Natural killer cell (primary cell): ENCODE data around the gene TGFBI. TPM values are rescaled to one million over a fixed set of nuclear protein-coding genes. Genes with fewer than 3 reads are reported as not detected.

Experiments
- ATAC-seq, 3 donors: fragments of 150-1000 bp in 2 of 3; fragments of 200-7000 bp in 1 of 3; cut with Tn5 transposase; 1 replicate in 1 of 3; 2 replicates in 2 of 3; pipeline ENCODE4 v1.10.0; 2021; ENCODE audit warnings: mild to moderate bottlenecking in 2 of 3, moderate library complexity in 2 of 3
- DNase-seq, 2 donors: peaks; one replicate each; pipeline versions ENCODE4 v3.0.0 to v3.0.0-alpha.2; 2013 to 2021; ENCODE audit warnings: mixed read lengths in 1 of 2
- H3K27ac ChIP-seq: one replicate; pipeline ENCODE4 v1.5.1; 2013; ENCODE audit warnings: mild to moderate bottlenecking, low read length
- H3K27me3 ChIP-seq: one replicate; pipeline ENCODE4 v1.6.1; 2013; ENCODE audit warnings: low read length; ENCODE audit not compliant: control insufficient read depth, insufficient read depth
- H3K36me3 ChIP-seq: one replicate; pipeline ENCODE4 v1.6.1; 2013; ENCODE audit warnings: low read length; ENCODE audit not compliant: control insufficient read depth, insufficient read depth
- H3K4me1 ChIP-seq: one replicate; pipeline ENCODE4 v1.6.1; 2013; ENCODE audit warnings: low read length; ENCODE audit not compliant: control insufficient read depth, insufficient read depth
- H3K4me3 ChIP-seq: one replicate; pipeline ENCODE4 v1.5.1; 2013; ENCODE audit warnings: low read length
- H3K9me3 ChIP-seq: one replicate; pipeline ENCODE4 v1.6.1; 2013; ENCODE audit warnings: low read length; ENCODE audit not compliant: control insufficient read depth, insufficient read depth
- H3K27ac Mint-ChIP-seq, 2 donors: one replicate each; pipeline ENCODE4 v1.8.0; 2022; ENCODE audit warnings: mild to moderate bottlenecking in 2 of 2, mixed read lengths in 2 of 2, moderate library complexity in 1 of 2
- H3K27me3 Mint-ChIP-seq, 2 donors: one replicate each; pipeline ENCODE4 v1.8.0; 2022; ENCODE audit warnings: low read depth in 2 of 2, mixed read lengths in 2 of 2
- H3K36me3 Mint-ChIP-seq: one replicate; pipeline ENCODE4 v1.8.0; 2022; ENCODE audit warnings: mixed read lengths
- H3K4me1 Mint-ChIP-seq, 2 donors: one replicate each; pipeline ENCODE4 v1.8.0; 2022; ENCODE audit warnings: mixed read lengths in 2 of 2
- H3K4me3 Mint-ChIP-seq: one replicate; pipeline ENCODE4 v1.8.0; 2022; ENCODE audit warnings: mild to moderate bottlenecking, moderate library complexity, mixed read lengths
- H3K9me3 Mint-ChIP-seq, 2 donors: one replicate each; pipeline ENCODE4 v1.8.0; 2022; ENCODE audit warnings: mixed read lengths in 2 of 2
- WGBS: methylation state at CpG from one replicate; pipeline ENCODE4 v1.1.7; 2013; ENCODE audit warnings: missing lambda C conversion rate; ENCODE audit not compliant: insufficient coverage; 5-methylcytosine and 5-hydroxymethylcytosine counted together
- intact Hi-C: fragments of 100-400 bp; cut with micrococcal nuclease; formaldehyde crosslinking; loops from one replicate; pipeline ENCODE4 v1.14.2; 2022
- total RNA-seq, 4 donors: library from RNA; stranded (reverse); fragments of 120-200 nt in 1 of 4; gene quantifications; one replicate each; pipeline versions ENCODE4 v1.2.3 to v1.2.4, GENCODE V29; 2013 to 2022
- TF ChIP-seq, protein P1 (sequence below): fragments of 200-600 bp; IDR thresholded peaks from one replicate; pipeline ENCODE4 v1.8.0; 2022; ENCODE audit warnings: antibody characterized with exemption

TGFBI gene
- total RNA-seq, 3 donors from 2014 or later (not counting 1 experiment from before 2014, with no cell fraction given) = 6.7 to 19.6 (median 18.5) TPM

DNA sequence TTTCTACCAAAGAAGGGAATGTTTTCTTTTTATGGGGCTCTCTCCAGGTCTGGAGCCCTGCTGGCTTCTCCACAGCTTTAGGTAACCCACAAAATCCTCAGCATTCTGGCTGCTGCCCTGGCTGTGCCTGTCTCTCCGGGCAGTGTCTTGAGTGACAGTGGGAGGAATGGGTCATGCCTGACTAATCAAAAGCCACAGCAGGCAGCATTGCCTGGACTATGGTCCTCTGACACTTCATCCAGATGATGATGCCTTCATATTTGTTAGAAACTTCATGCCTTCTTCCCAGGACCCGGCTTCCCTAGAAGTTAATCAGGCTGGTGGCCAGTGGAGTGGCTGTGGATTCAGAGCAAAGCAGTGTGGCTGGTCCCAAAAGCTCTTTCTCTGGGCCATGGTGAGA is 32.2 kb upstream of the TGFBI start:
- no peaks in the 10 kb centered on the region for H3K27me3 ChIP-seq
- WGBS = 100% methylated on average over 2 of the region's 2 CpGs
- H3K27ac ChIP-seq = no peak overlapping the region
- peaks cover 7 to 38% of the 10 kb centered on the region in 2 donors for H3K27me3 Mint-ChIP-seq
- H3K4me1 ChIP-seq = no peaks in the 10 kb centered on the region
- no peak overlapping the region for H3K27ac Mint-ChIP-seq
- H3K36me3 Mint-ChIP-seq = no peaks in the 10 kb centered on the region
- H3K36me3 ChIP-seq = no peaks in the 10 kb centered on the region
- no peak overlapping the region for H3K4me3 ChIP-seq
- H3K9me3 ChIP-seq = no peaks in the 10 kb centered on the region
- no peaks in the 10 kb centered on the region for H3K9me3 Mint-ChIP-seq
- no peak overlapping the region for H3K4me3 Mint-ChIP-seq
- TF ChIP-seq, protein P1, sequence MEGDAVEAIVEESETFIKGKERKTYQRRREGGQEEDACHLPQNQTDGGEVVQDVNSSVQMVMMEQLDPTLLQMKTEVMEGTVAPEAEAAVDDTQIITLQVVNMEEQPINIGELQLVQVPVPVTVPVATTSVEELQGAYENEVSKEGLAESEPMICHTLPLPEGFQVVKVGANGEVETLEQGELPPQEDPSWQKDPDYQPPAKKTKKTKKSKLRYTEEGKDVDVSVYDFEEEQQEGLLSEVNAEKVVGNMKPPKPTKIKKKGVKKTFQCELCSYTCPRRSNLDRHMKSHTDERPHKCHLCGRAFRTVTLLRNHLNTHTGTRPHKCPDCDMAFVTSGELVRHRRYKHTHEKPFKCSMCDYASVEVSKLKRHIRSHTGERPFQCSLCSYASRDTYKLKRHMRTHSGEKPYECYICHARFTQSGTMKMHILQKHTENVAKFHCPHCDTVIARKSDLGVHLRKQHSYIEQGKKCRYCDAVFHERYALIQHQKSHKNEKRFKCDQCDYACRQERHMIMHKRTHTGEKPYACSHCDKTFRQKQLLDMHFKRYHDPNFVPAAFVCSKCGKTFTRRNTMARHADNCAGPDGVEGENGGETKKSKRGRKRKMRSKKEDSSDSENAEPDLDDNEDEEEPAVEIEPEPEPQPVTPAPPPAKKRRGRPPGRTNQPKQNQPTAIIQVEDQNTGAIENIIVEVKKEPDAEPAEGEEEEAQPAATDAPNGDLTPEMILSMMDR = no peak
- no peaks in the 10 kb centered on the region for H3K4me1 Mint-ChIP-seq
- DNase-seq (no peak), ATAC-seq (no peak)
- intact Hi-C loops = no loop called here

DNA sequence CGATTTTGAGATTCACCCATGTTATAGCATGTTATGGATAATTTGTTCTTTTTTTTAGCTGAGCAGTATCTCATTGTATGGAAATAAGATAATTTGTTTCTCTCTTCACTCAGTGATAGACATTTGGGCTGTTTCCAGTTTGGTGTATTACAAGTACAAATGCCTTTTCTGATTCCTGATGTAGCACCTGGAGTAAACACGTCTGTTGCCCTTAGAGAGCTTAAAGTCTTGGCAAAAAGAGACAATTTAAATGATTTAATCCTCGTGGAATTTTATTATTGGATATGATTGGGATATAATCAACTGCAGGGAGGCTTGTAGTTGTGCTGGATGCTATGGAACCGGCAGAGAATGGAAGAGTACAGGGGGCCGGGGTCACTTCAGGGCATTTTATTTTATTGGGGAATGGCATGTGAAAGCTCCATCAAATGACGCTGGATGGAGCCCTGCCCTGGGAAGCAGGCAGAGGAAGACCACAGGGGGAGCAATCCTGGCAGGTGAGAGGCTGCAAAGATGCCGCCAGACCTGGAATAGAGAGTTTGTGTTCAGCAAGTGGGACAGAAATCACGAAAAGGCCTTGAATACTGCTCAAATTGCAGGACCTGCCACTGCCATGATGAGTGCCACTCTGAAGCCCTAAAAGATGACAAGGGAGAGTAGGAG is 31.0 kb upstream of the TGFBI start:
- no peaks in the 10 kb centered on the region for H3K4me1 ChIP-seq
- H3K4me1 Mint-ChIP-seq = no peaks in the 10 kb centered on the region
- intact Hi-C loops = no loop called here
- no peak overlapping the region for H3K4me3 ChIP-seq
- H3K27me3 ChIP-seq = no peaks in the 10 kb centered on the region
- WGBS = 88% methylated on average over 7 of the region's 8 CpGs
- TF ChIP-seq, protein P1 = no peak
- DNase-seq (no peak), ATAC-seq (no peak)
- no peaks in the 10 kb centered on the region for H3K36me3 Mint-ChIP-seq
- no peak overlapping the region for H3K4me3 Mint-ChIP-seq
- no peaks in the 10 kb centered on the region for H3K36me3 ChIP-seq
- H3K27me3 Mint-ChIP-seq = peaks cover 7 to 38% of the 10 kb centered on the region in 2 donors
- no peaks in the 10 kb centered on the region for H3K9me3 Mint-ChIP-seq
- no peak overlapping the region for H3K27ac Mint-ChIP-seq
- H3K27ac ChIP-seq = no peak overlapping the region
- H3K9me3 ChIP-seq = no peaks in the 10 kb centered on the region

DNA sequence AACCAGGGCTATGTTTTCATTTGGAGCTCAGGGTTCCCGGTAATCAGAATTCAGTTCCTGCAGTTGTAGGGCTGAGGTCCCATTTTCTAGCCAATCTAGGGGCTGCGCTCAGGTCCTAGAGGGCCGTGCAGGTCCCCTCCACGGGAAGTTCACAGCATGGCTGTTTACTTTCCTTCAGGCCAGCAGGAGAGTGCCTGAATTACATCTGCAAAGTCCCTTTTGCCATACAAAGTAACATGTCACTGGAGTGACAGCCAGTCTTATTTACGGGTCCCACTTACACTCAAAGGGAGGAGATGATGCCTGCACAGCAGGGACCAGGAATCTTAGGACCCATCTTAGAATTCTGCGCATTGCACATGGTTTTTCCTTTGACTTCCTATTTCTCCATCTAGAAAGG is 29.9 kb upstream of the TGFBI start:
- H3K27me3 ChIP-seq = no peaks in the 10 kb centered on the region
- no peak overlapping the region for H3K4me3 ChIP-seq
- Mint-ChIP-seq H3K27me3 (peaks cover 7 to 38% of the 10 kb centered on the region in 2 donors), H3K9me3 (no peaks in the 10 kb centered on the region), H3K4me3 (no peak overlapping the region), H3K27ac (no peak overlapping the region), H3K36me3 (no peaks in the 10 kb centered on the region), H3K4me1 (no peaks in the 10 kb centered on the region)
- ATAC-seq (no peak), DNase-seq (no peak)
- no peaks in the 10 kb centered on the region for H3K9me3 ChIP-seq
- intact Hi-C loops = no loop called here
- TF ChIP-seq, protein P1 = no peak
- 89% methylated on average over 6 of the region's 6 CpGs for WGBS
- no peaks in the 10 kb centered on the region for H3K36me3 ChIP-seq
- H3K27ac ChIP-seq = no peak overlapping the region
- H3K4me1 ChIP-seq = no peaks in the 10 kb centered on the region
